H1 (cell line): ENCODE results near the gene BBS5. TPM values are rescaled to one million over a fixed set of nuclear protein-coding genes. Genes with fewer than 3 reads are reported as not detected.

ENCODE experiments used
- CTBP2 ChIP-seq: IDR thresholded peaks from 2 replicates; pipeline ENCODE4 v1.7.0; 2011; ENCODE audit warnings: borderline replicate concordance, mild to moderate bottlenecking, moderate library complexity, mixed read lengths, low read length; ENCODE audit not compliant: insufficient read depth, insufficient read length
- HDAC2 ChIP-seq, 2 experiments: fragments of 300-600 bp in 1 of 2; sonication (generic) in 1 of 2; IDR thresholded peaks; 2 replicates each; pipeline ENCODE4 v1.6.1; 2011 to 2012; ENCODE audit warnings: low read depth in 2 of 2, low read length in 2 of 2, mild to moderate bottlenecking in 2 of 2, moderate library complexity in 2 of 2, borderline replicate concordance in 1 of 2, inconsistent platforms in 1 of 2
- polyA plus RNA-seq, 7 experiments: library from polyadenylated mRNA; depleted of rRNA in 3 of 7; stranded (reverse) in 5 of 7; unstranded in 2 of 7; fragments of >200 nt in 5 of 7; fragments of 200-250 nt in 2 of 7; gene quantifications; 1 replicate in 5 of 7; 2 replicates in 1 of 7; 4 replicates in 1 of 7; pipeline versions ENCODE4 v1.2.1 to v1.2.3, GENCODE V29; 2011 to 2013; ENCODE audit warnings: missing spikeins in 2 of 7, mixed read lengths in 2 of 7
- total RNA-seq: library from RNA; stranded (reverse); fragmentation: NEBNext Ultra II Directional; extraction: Animal tissue kit (Norgen Biotek cat#: 25700); gene quantifications from 2 replicates; pipeline ENCODE4 v1.2.1, GENCODE V29; 2021

The BBS5 gene
- total and polyA plus RNA-seq, 2 of the 8 experiments (the other 6 are each of a cell fraction or from before 2014, with no cell fraction given): 0.20 to 0.36 TPM

DNA sequence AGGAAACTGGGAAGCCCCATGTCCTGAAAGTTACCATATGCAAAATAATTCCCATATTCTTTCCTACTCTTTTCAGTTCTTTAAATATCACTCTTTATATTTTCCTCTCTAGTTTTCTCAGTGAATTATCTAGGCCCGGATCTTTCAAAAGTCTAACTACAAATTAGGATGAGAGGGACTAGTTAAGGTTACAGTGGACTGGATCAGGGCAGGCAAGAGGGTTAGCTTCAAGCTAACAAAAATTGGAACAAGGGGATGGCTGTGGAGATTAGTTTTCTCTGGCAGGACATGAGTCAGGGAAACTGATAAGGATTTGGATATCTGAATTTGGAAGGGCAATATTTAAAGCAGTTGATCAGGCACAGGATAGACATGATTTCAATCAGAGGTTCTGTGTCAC, 30.4 kb upstream of the BBS5 start (continued):
- no peak for TF ChIP-seq CTBP2
- TF ChIP-seq HDAC2 (IDR thresholded peaks at IDR 0.05; ENCODE audit: borderline replicate concordance in 1 of 2, low read depth in 2 of 2, low read length in 2 of 2): no peak
